ENCODE measurements around the gene TUBB1.

GRCh38 chr20:59071216-59071615 is 52.0 kb downstream of the TUBB1 start:
- no peak for TF ChIP-seq POLR2A (IDR thresholded peaks at IDR 0.05)
- TF ChIP-seq CTCF (IDR thresholded peaks at IDR 0.05): no peak
